HAP-1 (cell line): ENCODE measurements around the gene CAMSAP2.

Experiments
- DNase-seq, 2 experiments: peaks; one replicate each; pipeline ENCODE4 v3.0.0-alpha.2; 2016 to 2020; ENCODE audit warnings: low spot score in 2 of 2
- H3K27me3 ChIP-seq: fragments of 250-450 bp; sonication (Bioruptor Pico); 2 replicates; pipeline ENCODE4 v1.5.1; 2020; ENCODE audit warnings: low read depth, mild to moderate bottlenecking, moderate library complexity
- H3K36me3 ChIP-seq: fragments of 250-450 bp; sonication (Bioruptor Pico); replicated peaks from 2 replicates; pipeline ENCODE4 v1.5.1; 2020; ENCODE audit warnings: mild to moderate bottlenecking
- H3K4me1 ChIP-seq: fragments of 250-450 bp; sonication (Bioruptor Pico); 2 replicates; pipeline ENCODE4 v1.5.1; 2020; ENCODE audit warnings: mild to moderate bottlenecking
- H3K4me3 ChIP-seq: fragments of 250-450 bp; sonication (Bioruptor Pico); 2 replicates; pipeline ENCODE4 v1.5.1; 2020; ENCODE audit warnings: mild to moderate bottlenecking, moderate library complexity
- H3K9me3 ChIP-seq: fragments of 250-450 bp; sonication (Bioruptor Pico); 2 replicates; pipeline ENCODE4 v1.5.1; 2020; ENCODE audit warnings: mild to moderate bottlenecking, moderate library complexity
- in situ Hi-C: fragments of 300-500 bp; cut with MboI; formaldehyde crosslinking; loops from 3 replicates; pipeline ENCODE4 v1.14.3; 2020; ENCODE audit warnings: low sequenced_read_pairs, inconsistent platforms, mixed read lengths

The CAMSAP2 gene

GRCh38 chr1:200899954-200900867 lies 161.5 kb downstream of the CAMSAP2 start:
- Histone ChIP-seq H3K4me1 (no peaks in the 10 kb centered on the region), H3K4me3 (no peak overlapping the region), H3K27me3 (no peaks in the 10 kb centered on the region), H3K9me3 (no peaks in the 10 kb centered on the region), H3K36me3 (no peaks in the 10 kb centered on the region)
- in situ Hi-C loops, result no loop called here
- no peak for DNase-seq

DNA sequence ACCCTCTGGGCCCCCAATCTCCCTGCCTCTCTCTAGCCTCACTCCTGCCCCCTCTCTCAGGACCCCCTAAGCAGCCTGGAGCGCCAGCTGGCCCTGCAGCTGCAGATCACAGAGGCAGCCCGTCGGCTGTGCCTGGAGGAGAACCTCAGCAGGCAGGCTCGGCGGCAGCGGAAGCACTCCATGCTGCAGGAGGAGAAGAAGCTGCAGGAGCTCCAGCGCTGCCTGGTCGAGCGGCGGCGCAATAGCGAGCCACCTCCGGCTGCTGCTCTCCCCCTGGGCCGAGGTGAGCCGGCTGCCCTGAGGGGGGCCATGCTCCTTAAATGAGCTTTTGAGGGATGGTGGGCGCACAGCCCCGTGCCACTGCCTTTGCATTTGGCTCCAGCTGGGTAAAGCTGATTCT lies 162.2 kb downstream of the CAMSAP2 start:
- Histone ChIP-seq H3K4me3 (no peak overlapping the region), H3K36me3 (no peaks in the 10 kb centered on the region), H3K9me3 (no peaks in the 10 kb centered on the region), H3K4me1 (no peaks in the 10 kb centered on the region), H3K27me3 (no peaks in the 10 kb centered on the region)
- no peak for DNase-seq
- in situ Hi-C loops, result no loop called here

- DNase-seq, result no peak
- in situ Hi-C loops, result no loop called here
- Histone ChIP-seq H3K9me3 (no peaks in the 10 kb centered on the region), H3K27me3 (no peaks in the 10 kb centered on the region), H3K4me3 (no peak overlapping the region), H3K4me1 (no peaks in the 10 kb centered on the region), H3K36me3 (no peaks in the 10 kb centered on the region)
Observed at GRCh38 chr1:200901350-200901749, 162.7 kb downstream of the CAMSAP2 start.

GRCh38 chr1:200901796-200902444 lies 163.2 kb downstream of the CAMSAP2 start:
- Histone ChIP-seq H3K4me3 (no peak overlapping the region), H3K4me1 (no peaks in the 10 kb centered on the region), H3K9me3 (no peaks in the 10 kb centered on the region), H3K36me3 (no peaks in the 10 kb centered on the region), H3K27me3 (no peaks in the 10 kb centered on the region)
- no peak for DNase-seq
- in situ Hi-C loops, result no loop called here

- Histone ChIP-seq H3K4me3 (no peak overlapping the region), H3K36me3 (no peaks in the 10 kb centered on the region), H3K9me3 (no peaks in the 10 kb centered on the region), H3K4me1 (no peaks in the 10 kb centered on the region), H3K27me3 (no peaks in the 10 kb centered on the region)
- no peak for DNase-seq
- in situ Hi-C loops, result no loop called here
Observed at GRCh38 chr1:200903793-200904192, 165.1 kb downstream of the CAMSAP2 start.

- no peaks in the 10 kb centered on the region for H3K4me1 ChIP-seq
- no peak for DNase-seq
- no peaks in the 10 kb centered on the region for H3K36me3 ChIP-seq
- no peak overlapping the region for H3K4me3 ChIP-seq
- no peaks in the 10 kb centered on the region for H3K9me3 ChIP-seq
- no peaks in the 10 kb centered on the region for H3K27me3 ChIP-seq
- in situ Hi-C loops, result no loop called here
Observed at GRCh38 chr1:200904772-200905171, 166.1 kb downstream of the CAMSAP2 start.

DNA sequence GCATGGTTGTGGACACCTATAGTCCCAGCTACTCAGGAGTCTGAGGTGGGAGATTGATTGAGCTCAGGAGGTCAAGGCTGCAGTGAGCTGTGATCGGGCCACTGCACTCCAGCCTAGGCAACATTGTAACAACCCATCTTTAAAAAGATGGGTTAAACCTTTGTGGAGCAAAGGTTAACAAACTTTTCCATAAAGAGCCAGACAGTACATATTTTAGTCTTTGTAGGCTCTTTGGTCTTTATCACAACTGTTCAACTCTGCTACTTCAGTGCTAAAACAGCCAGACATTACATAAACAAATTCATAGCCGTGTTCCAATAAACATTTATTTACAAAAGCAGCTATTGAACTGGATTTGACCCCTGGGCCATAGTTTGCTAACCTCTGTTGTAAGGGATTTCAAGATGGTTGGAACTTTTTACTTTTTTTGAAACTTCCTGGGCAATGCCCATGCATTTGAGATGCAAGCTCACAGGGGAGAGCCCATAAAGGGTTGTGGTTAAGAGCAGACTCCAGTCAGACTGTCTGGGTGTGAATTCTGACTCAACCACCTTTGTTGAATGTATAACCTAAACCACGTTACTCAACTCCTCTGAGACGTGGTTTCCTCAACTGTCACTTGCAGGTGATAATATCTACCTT lies 166.8 kb downstream of the CAMSAP2 start:
- H3K4me1 ChIP-seq, result no peaks in the 10 kb centered on the region
- H3K27me3 ChIP-seq, result no peaks in the 10 kb centered on the region
- no peak overlapping the region for H3K4me3 ChIP-seq
- DNase-seq, result no peak
- in situ Hi-C loops, result no loop called here
- H3K9me3 ChIP-seq, result no peaks in the 10 kb centered on the region
- H3K36me3 ChIP-seq, result no peaks in the 10 kb centered on the region

DNA sequence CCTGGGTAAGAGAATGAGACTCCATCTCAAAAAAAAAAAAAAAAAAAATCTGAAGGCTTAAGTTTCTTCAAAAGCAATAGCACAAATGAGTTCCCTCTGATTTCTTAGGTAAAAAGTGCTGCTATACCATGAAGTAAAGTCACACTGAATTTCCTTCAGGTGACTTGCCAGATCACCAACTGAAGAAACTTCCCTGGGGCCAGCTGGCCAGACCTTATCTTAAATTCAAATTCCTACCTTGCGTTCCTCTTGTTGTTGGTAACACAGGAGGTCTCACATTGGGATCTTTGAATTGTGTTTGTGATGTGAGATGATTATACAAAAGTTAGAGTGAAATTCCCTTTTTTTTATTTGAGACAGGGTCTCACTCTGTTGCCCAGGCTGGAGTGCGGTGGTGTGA lies 167.8 kb downstream of the CAMSAP2 start:
- Histone ChIP-seq H3K36me3 (no peaks in the 10 kb centered on the region), H3K4me3 (no peak overlapping the region), H3K27me3 (no peaks in the 10 kb centered on the region), H3K4me1 (no peaks in the 10 kb centered on the region), H3K9me3 (no peaks in the 10 kb centered on the region)
- in situ Hi-C loops, result no loop called here
- DNase-seq, result no peak

GRCh38 chr1:200907611-200908097 lies 169.0 kb downstream of the CAMSAP2 start:
- no peak for DNase-seq
- Histone ChIP-seq H3K4me3 (no peak overlapping the region), H3K27me3 (no peaks in the 10 kb centered on the region), H3K4me1 (no peaks in the 10 kb centered on the region), H3K9me3 (no peaks in the 10 kb centered on the region), H3K36me3 (no peaks in the 10 kb centered on the region)
- in situ Hi-C loops, result no loop called here

- no peaks in the 10 kb centered on the region for H3K4me1 ChIP-seq
- DNase-seq, result no peak
Observed at GRCh38 chr1:200908191-200908868, 169.6 kb downstream of the CAMSAP2 start.

GRCh38 chr1:200909071-200909470 lies 170.4 kb downstream of the CAMSAP2 start:
- Histone ChIP-seq H3K27me3 (no peaks in the 10 kb centered on the region), H3K9me3 (no peaks in the 10 kb centered on the region), H3K36me3 (no peaks in the 10 kb centered on the region), H3K4me3 (no peak overlapping the region), H3K4me1 (no peaks in the 10 kb centered on the region)
- in situ Hi-C loops, result no loop called here
- no peak for DNase-seq

More at GRCh38 chr1:200908191-200908868, 169.6 kb downstream of the CAMSAP2 start:
- H3K9me3 ChIP-seq, result no peaks in the 10 kb centered on the region
- H3K27me3 ChIP-seq, result no peaks in the 10 kb centered on the region
- H3K36me3 ChIP-seq, result no peaks in the 10 kb centered on the region
- in situ Hi-C loops, result no loop called here
- H3K4me3 ChIP-seq, result no peak overlapping the region

DNA sequence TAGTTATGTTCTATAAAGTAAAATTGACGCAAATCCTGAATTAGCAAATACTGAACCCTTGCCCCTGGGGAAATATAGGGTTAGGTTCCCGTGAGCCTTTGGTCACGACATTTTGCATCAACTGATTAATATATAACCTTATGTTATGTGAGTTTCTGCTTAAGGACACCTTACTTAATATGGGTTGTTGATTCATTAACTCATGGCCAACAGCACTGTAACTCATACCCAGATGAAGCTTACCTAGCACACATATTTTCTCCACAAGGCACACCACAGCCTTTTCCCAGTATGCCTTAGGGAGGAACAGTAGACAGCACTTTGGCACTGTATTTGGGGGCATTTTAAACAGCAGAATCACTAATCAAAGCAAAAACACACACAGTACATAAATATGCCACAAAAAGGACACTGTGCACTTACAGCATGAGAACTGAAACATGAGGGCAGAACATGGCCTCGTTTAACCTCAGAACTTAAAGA lies 171.1 kb downstream of the CAMSAP2 start:
- Histone ChIP-seq H3K4me1 (no peaks in the 10 kb centered on the region), H3K9me3 (no peaks in the 10 kb centered on the region), H3K36me3 (no peaks in the 10 kb centered on the region), H3K27me3 (no peaks in the 10 kb centered on the region), H3K4me3 (no peak overlapping the region)
- no peak for DNase-seq
- in situ Hi-C loops, result no loop called here
